Skeletal muscle tissue (tissue), 4 donors: ENCODE measurements around the gene LGALS7. TPM values are rescaled to one million over a fixed set of nuclear protein-coding genes. Genes with fewer than 3 reads are reported as not detected.
"Not testable (repeated sequence)": the region's sequence is repeated elsewhere in the genome, so short reads cannot be mapped to it uniquely, and the experiment has no call there.

Experiments used
- H3K27ac ChIP-seq: one replicate; pipeline ENCODE4 v1.7.0; 2013; ENCODE audit warnings: mild to moderate bottlenecking, low read depth, low read length, inconsistent platforms
- H3K27me3 ChIP-seq, 3 donors: one replicate each; pipeline ENCODE4 v1.7.0; 2013; ENCODE audit warnings: low read length in 3 of 3; ENCODE audit not compliant: control insufficient read depth in 3 of 3, insufficient read depth in 3 of 3
- H3K36me3 ChIP-seq, 3 donors: one replicate each; pipeline ENCODE4 v1.7.0; 2013; ENCODE audit warnings: low read length in 3 of 3; ENCODE audit not compliant: control insufficient read depth in 3 of 3, insufficient read depth in 3 of 3
- H3K4me1 ChIP-seq, 3 donors: one replicate each; pipeline ENCODE4 v1.7.0; 2013; ENCODE audit warnings: low read length in 3 of 3, mild to moderate bottlenecking in 3 of 3; ENCODE audit not compliant: control insufficient read depth in 3 of 3, insufficient read depth in 3 of 3
- H3K4me3 ChIP-seq, 3 donors: one replicate each; pipeline ENCODE4 v1.7.0; 2013; ENCODE audit warnings: low read length in 3 of 3
- H3K9ac ChIP-seq, 3 donors: one replicate each; pipeline ENCODE4 v1.7.0; 2013; ENCODE audit warnings: low read length in 3 of 3, mild to moderate bottlenecking in 3 of 3, moderate library complexity in 2 of 3, low read depth in 1 of 3
- H3K9me3 ChIP-seq, 3 donors: one replicate each; pipeline ENCODE4 v1.7.0; 2013; ENCODE audit warnings: low read length in 3 of 3; ENCODE audit not compliant: control insufficient read depth in 3 of 3
- total RNA-seq: library from RNA; depleted of rRNA; stranded (reverse); fragments of >200 nt; gene quantifications from one replicate; pipeline ENCODE4 v1.2.3, GENCODE V29; 2014
- donor health status: Osteomylitis.

LGALS7 gene
- total RNA-seq, 1 donor from 2014 or later, result 1.0 TPM

DNA sequence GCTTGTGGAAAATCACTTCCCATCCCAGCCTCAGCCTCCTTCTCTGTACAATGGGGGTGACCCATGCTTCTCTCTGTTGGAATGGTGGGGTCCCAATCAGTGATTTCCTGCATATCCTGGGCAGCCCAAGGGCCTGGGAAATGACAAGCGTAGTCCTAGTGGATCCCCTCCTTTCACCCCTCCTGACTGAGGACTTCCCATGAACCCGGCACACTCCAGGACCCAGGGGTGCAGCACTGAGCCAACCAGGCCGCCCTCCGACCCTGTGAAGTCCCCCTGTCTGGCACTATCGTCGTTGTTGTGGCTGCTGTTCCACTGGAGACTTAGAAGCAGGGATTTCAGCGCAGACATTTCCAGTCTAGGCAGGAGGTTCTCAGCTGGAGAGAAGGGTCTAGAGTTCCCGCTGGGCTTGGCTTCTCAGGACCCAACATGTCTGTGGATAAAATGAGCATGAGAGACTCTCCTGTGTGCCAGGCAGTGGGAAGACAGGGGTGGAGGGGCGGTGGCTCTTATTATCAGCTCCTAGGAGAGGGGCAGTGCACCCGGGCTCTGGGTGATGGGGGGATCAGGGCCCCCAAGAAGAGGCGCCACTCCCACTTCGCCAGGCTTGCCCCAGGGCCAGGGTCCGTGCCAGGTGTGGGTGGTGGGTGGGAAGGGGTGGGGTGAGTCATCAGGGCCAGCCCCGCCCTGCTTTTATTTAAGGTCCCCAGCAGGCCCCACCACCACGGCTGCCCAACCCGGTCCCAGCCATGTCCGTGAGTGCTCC is 15.3 kb upstream of the LGALS7 start, which contains the start of gene LGALS7B:
Gene LGALS7B (plus strand): TSS at position 723 of the 766 bp plus-strand sequence. CDS start 27 bp downstream, at position 750.
- Histone ChIP-seq H3K4me3 (no peak within 1 kb of the TSS), H3K27me3 (peaks cover 0 to 6% (median 0%) of the 10 kb centered on the region in 3 donors), H3K36me3 (no peaks in the 10 kb centered on the region)

DNA sequence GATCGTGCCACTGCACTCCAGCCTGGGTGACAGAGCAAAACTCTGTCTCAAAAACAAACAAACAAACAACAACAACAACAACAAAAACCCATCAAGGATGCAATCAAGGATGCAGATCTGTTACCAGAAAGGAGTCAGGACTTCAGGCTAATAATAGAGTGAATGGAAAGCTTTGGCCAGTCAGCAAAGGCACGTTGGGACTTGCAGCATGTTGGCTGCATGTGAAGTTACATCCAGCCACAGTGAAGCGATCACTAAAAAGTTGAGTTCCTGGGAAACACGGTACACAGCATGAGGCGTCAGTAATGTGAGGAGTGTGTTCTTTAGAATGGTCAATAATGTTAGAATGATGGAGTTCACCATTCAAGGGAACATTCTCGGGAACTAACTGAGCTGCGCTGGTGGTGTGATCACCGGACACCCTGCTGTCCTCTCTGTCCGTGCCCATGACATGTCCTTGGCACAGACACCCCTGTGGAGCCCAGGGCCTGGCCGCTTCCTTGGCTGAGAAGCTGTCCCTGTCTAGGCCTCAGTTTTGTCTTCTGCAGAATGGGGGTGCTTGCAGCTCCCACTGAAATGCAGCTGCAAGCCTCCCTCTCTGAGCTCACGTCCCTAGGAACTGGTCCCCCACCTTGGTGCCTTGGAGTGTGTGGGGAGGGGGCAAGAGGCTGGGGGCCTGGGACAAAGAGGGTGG is 13.4 kb upstream of the LGALS7 start:
- Histone ChIP-seq H3K36me3 (no peaks in the 10 kb centered on the region), H3K27ac (peak overlapping the region; percentile 56), H3K9ac (peak overlapping the region in 2 of 3 donors; percentile 25 to 40), H3K9me3 (no peaks in the 10 kb centered on the region), H3K4me3 (no peak overlapping the region), H3K27me3 (no peaks in the 10 kb centered on the region), H3K4me1 (peaks cover 4 to 9% (median 5%) of the 10 kb centered on the region in 3 donors)

More for the DNA sequence above, 15.3 kb upstream of the LGALS7 start, which contains the start of gene LGALS7B:
- H3K9me3 ChIP-seq, result no peaks in the 10 kb centered on the region
- H3K9ac ChIP-seq, result no peak within 1 kb of the TSS
- no peak within 1 kb of the TSS for H3K27ac ChIP-seq
- peaks cover 7 to 15% (median 8%) of the 10 kb centered on the region in 3 donors for H3K4me1 ChIP-seq

DNA sequence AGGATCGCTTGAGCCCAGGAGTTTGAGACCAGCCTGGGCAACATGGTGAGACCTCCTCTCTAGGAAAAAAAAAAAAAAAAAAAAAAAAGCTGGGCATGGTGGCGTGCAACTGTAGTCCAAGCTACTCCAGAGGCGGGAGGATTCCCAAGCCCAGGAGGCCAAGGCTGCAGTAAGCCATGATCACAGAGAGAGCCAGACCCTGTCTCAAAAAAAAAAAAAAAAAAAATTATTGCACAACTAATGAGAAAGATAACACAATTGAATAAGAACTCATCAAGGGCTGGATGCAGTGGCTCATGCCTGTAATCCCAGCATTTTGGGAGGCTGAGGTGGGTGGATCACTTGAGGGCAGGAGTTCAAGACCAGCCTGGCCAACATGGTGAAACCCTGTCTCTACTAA is 12.7 kb upstream of the LGALS7 start:
- H3K4me1 ChIP-seq, H3K27ac ChIP-seq, H3K4me3 ChIP-seq, H3K9ac ChIP-seq, H3K36me3 ChIP-seq, H3K9me3 ChIP-seq, H3K27me3 ChIP-seq: not testable (repeated sequence)

DNA sequence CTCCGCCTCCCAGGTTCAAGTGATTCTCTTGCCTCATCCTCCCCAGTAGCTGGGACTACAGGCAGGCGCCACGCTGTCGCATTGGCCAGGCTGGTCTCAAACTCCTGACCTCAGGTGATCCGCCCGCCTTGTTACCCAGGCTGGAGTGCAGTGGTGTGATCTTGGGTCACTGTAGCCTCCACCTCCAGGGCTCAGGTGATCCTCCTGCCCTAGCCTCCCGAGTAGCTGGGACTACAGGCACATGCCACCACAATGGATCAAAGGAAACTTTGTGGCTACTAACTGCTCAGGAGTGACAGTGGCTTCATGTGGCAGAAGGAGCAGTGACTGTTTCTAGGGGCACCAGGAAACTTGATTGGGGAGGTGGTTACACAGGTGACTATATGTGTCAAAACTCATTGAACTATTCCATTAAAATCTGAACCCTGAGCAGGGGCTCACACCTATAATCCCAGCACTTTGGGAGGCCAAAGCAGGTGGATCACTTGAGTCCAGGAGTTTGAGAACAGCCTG is 11.9 kb upstream of the LGALS7 start:
- Histone ChIP-seq H3K9me3 (no peaks in the 10 kb centered on the region), H3K27me3 (no peaks in the 10 kb centered on the region), H3K36me3 (no peaks in the 10 kb centered on the region), H3K27ac (no peak overlapping the region), H3K4me3 (no peak overlapping the region), H3K9ac (no peak overlapping the region), H3K4me1 (peaks cover 4 to 9% (median 5%) of the 10 kb centered on the region in 3 donors)

DNA sequence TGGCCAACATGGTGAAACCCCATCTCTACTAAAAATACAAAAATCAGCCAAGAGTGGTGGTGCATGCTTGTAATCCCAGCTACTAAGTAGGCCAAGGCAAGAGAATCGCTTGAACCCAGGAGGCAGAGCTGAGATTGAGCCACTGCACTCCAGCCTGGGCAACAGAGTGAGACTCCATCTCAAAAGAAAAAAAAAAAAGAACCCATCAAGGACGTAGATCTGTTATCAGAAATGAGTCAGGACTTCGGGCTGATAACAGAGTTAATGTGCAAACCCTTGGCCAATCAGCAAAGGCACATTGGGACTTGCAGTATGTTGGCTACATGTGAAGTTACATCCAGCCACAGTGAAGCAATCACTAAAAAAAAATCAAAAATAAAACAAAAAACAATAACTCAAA is 10.9 kb upstream of the LGALS7 start:
- Histone ChIP-seq H3K36me3 (no peaks in the 10 kb centered on the region), H3K4me1 (peaks cover 4 to 9% (median 5%) of the 10 kb centered on the region in 3 donors), H3K27me3 (peaks cover 0 to 2% (median 0%) of the 10 kb centered on the region in 3 donors), H3K9ac (no peak overlapping the region), H3K9me3 (no peaks in the 10 kb centered on the region), H3K27ac (no peak overlapping the region), H3K4me3 (no peak overlapping the region)

DNA sequence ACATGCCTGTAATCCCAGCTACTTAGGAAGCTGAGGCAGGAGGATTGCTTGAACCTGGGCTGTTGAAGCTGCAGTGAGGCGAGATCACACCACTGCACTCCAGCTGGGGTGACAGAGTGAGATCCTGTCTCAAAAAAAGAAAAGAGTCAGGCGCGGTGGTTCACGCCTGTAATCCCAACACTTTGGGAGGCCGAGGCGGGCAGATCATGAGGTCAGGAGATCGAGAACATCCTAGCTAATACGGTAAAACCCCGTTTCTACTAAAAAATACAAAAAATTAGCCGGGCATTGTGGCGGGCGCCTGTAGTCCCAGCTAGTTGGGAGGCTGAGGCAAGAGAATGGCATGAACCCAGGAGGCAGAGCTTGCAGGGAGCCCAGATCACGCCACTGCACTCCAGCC is 8.9 kb upstream of the LGALS7 start:
- H3K9ac ChIP-seq, H3K4me3 ChIP-seq, H3K36me3 ChIP-seq, H3K9me3 ChIP-seq, H3K27ac ChIP-seq, H3K27me3 ChIP-seq, H3K4me1 ChIP-seq: not testable (repeated sequence)

DNA sequence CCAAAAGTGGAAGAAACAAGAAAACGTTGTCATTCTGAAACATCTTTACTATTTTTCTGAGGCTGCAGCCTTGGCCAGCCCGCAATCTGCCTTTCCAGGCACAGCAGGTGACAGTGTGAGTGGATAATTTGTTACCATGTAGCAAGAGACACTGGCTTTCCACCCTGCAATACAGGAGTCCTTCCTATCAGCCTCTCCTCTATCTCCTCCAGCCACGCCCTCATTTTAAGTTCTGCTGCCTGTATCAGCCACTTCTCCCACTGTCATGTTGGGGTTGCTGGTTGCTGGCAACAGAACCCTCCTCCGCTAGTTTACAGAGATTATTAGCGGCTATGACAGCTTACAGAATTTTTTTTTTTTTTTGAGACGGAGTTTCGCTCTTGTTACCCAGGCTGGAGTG is 7.7 kb upstream of the LGALS7 start:
- Histone ChIP-seq H3K4me3 (no peak overlapping the region), H3K9me3 (no peaks in the 10 kb centered on the region), H3K27ac (no peak overlapping the region), H3K9ac (no peak overlapping the region), H3K36me3 (no peaks in the 10 kb centered on the region), H3K4me1 (no peaks in the 10 kb centered on the region), H3K27me3 (peaks cover 0 to 5% (median 0%) of the 10 kb centered on the region in 3 donors)

DNA sequence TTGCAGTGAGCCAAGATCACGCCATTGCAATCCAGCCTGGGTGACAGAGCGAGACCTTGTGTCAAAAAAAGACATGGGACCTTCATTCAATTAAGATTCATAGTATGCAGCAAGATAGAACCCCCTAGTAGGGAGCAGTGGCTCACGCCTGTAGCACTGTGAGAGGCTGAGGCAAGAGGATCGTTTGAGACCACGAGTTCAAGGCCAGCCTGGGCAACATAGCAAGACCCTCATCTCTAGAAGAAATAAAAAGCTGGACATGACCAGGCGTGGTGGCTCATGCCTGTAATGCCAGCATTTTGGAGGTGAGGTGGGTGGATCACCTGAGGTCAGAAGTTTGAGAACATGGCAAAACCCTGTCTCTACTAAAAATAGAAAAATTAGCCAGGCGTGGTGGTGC is 7.1 kb upstream of the LGALS7 start:
- H3K4me3 ChIP-seq, result no peak overlapping the region
- no peaks in the 10 kb centered on the region for H3K36me3 ChIP-seq
- H3K27me3 ChIP-seq, result peaks cover 0 to 5% (median 0%) of the 10 kb centered on the region in 3 donors
- H3K27ac ChIP-seq, result no peak overlapping the region
- H3K9me3 ChIP-seq, result no peaks in the 10 kb centered on the region
- H3K9ac ChIP-seq, result no peak overlapping the region
- H3K4me1 ChIP-seq, result no peaks in the 10 kb centered on the region

DNA sequence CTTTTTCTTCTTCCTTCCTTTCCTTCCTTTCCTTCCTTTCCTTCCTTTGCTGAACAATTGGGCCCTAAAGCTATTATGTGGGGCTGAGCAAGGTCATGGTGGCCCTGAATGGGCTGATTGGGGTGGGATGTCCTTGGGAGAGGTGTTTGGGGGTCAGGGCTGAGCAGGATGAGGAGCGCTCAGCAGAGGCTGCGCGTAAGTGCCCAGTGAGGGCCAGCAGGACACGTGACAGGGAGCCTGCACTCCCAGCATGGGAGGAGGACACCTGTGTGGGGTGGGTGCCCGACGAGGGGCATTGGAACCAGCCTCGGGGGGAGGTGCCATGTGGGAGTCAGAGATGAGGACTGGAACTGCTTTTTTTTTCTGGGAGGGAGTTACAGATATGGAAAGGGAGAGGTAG is 5.4 kb upstream of the LGALS7 start:
- no peak overlapping the region for H3K4me3 ChIP-seq
- no peaks in the 10 kb centered on the region for H3K36me3 ChIP-seq
- no peak overlapping the region for H3K9ac ChIP-seq
- H3K9me3 ChIP-seq, result no peaks in the 10 kb centered on the region
- no peaks in the 10 kb centered on the region for H3K4me1 ChIP-seq
- H3K27ac ChIP-seq, result no peak overlapping the region
- H3K27me3 ChIP-seq, result peaks cover 0 to 5% (median 0%) of the 10 kb centered on the region in 3 donors
